K562 (cell line): ENCODE measurements around the gene FAM222A. TPM values are rescaled to one million over a fixed set of nuclear protein-coding genes. Genes with fewer than 3 reads are reported as not detected.

Experiments used
- ATAC-seq: fragments of 200-7000 bp; cut with Tn5 transposase; 3 replicates; pipeline ENCODE4 v1.9.1; 2020; ENCODE audit warnings: moderate library complexity
- BruUV-seq: library from RNA; stranded (reverse); fragments of 400-500 nt; replicated peaks from 2 replicates; lab custom pipeline; 2021; lab: Mats Ljungman, UMichigan
- CTCF ChIA-PET: fragments of 300-600 bp; formaldehyde crosslinking; extraction: SDS; loops from one replicate; lab custom pipeline; 2021; ENCODE audit warnings: low intra/inter-chr PET ratio; lab: Yijun Ruan, JAX
- POLR2A ChIA-PET: fragments of 300-600, 350-650 bp; sonication (Branson Sonifier 250); formaldehyde crosslinking; extraction: SDS; loops from one replicate; lab custom pipeline; 2021; ENCODE audit warnings: antibody characterized with exemption, inconsistent platforms; lab: Yijun Ruan, JAX
- DNase-seq, 4 experiments: peaks; one replicate each; pipeline versions ENCODE4 v3.0.0 to v3.0.0-alpha.2; 2011 to 2018; ENCODE audit warnings: low spot score in 3 of 4, mixed read lengths in 3 of 4; ENCODE audit errors: extremely low read depth in 1 of 4
- FAIRE-seq: peaks from 2 replicates; lab custom pipeline; 2011; peaks lifted over from hg19 to GRCh38; lab: Jason Lieb, UNC
- H2AFZ ChIP-seq: 2 replicates; pipeline ENCODE4 v1.6.0; 2011; ENCODE audit warnings: low read depth, low read length, control low read depth, inconsistent platforms
- H3K27ac ChIP-seq: fragments of 200-600 bp; 3 replicates; pipeline ENCODE4 v1.8.0; 2011; ENCODE audit warnings: low read depth, mild to moderate bottlenecking, control low read depth, inconsistent platforms, low read length, moderate library complexity, mixed read lengths; ENCODE audit errors: extremely low read depth
- H3K27me3 ChIP-seq, 2 experiments: fragments of 300-600 bp in 1 of 2; 2 replicates in 1 of 2; 3 replicates in 1 of 2; pipeline versions ENCODE4 v1.6.0 to v1.8.0; 2011; ENCODE audit warnings: inconsistent platforms in 2 of 2, low read length in 2 of 2, mild to moderate bottlenecking in 1 of 2, mixed read lengths in 1 of 2, moderate library complexity in 1 of 2; ENCODE audit not compliant: control insufficient read depth in 2 of 2, insufficient read depth in 2 of 2
- H3K36me3 ChIP-seq: fragments of 300-600 bp; 3 replicates; pipeline ENCODE4 v1.8.0; 2011; ENCODE audit warnings: mild to moderate bottlenecking, low read length, inconsistent platforms; ENCODE audit not compliant: control insufficient read depth, insufficient read depth
- H3K4me1 ChIP-seq, 2 experiments: fragments of 200-600 bp in 1 of 2; replicated peaks in 1 of 2; 2 replicates in 1 of 2; 3 replicates in 1 of 2; pipeline versions ENCODE4 v1.5.1 to v1.8.0; 2011; ENCODE audit warnings: inconsistent platforms in 2 of 2, low read length in 2 of 2, mild to moderate bottlenecking in 1 of 2, mixed read lengths in 1 of 2, moderate library complexity in 1 of 2; ENCODE audit not compliant: control insufficient read depth in 2 of 2, insufficient read depth in 2 of 2
- H3K4me2 ChIP-seq: 2 replicates; pipeline ENCODE4 v1.6.1; 2011; ENCODE audit warnings: low read length, control low read depth, inconsistent platforms, mixed read lengths; ENCODE audit not compliant: insufficient read depth
- H3K4me3 ChIP-seq: fragments of 200-600 bp; sonication (generic), shearing (Covaris generic); 2 replicates; pipeline ENCODE4 v1.5.1; 2016; ENCODE audit warnings: control low read depth, inconsistent platforms
- H3K79me2 ChIP-seq: fragments of 200-600 bp; 3 replicates; pipeline ENCODE4 v1.8.0; 2011; ENCODE audit warnings: low read length, inconsistent platforms; ENCODE audit not compliant: control insufficient read depth, insufficient read depth
- H3K9ac ChIP-seq, 2 experiments: 2 replicates each; pipeline versions ENCODE4 v1.6.0 to v1.6.1; 2011; ENCODE audit warnings: low read depth in 2 of 2, low read length in 2 of 2, control low read depth in 1 of 2, inconsistent platforms in 1 of 2, mild to moderate bottlenecking in 1 of 2, mixed read lengths in 1 of 2; ENCODE audit not compliant: insufficient read depth in 1 of 2
- H3K9me1 ChIP-seq: one replicate; pipeline ENCODE4 v1.6.0; 2011; ENCODE audit warnings: inconsistent platforms, mild to moderate bottlenecking, low read length, moderate library complexity; ENCODE audit not compliant: control insufficient read depth, insufficient read depth
- H3K9me3 ChIP-seq: replicated peaks from 2 replicates; pipeline ENCODE4 v1.5.1; 2011; ENCODE audit warnings: low read depth, low read length, inconsistent platforms; ENCODE audit not compliant: control insufficient read depth, insufficient read depth
- H4K20me1 ChIP-seq: replicated peaks from 2 replicates; pipeline ENCODE4 v1.6.1; 2011; ENCODE audit warnings: low read length, inconsistent platforms, mixed read lengths; ENCODE audit not compliant: control insufficient read depth, insufficient read depth
- ARID4B ChIP-seq: sonication (generic); formaldehyde crosslinking; IDR thresholded peaks from 2 replicates; pipeline ENCODE4 v1.8.0; 2022; ENCODE audit warnings: mild to moderate bottlenecking, missing genetic modification reagents
- CEBPB ChIP-seq: fragments of 450-650 bp; IDR thresholded peaks from 2 replicates; pipeline ENCODE4 v1.6.1; 2016; ENCODE audit warnings: missing genetic modification characterization, missing compliant biosample characterization
- CTCF ChIP-seq, 3 experiments: IDR thresholded peaks in 2 of 3; conservative IDR thresholded peaks in 1 of 3; 2 replicates each; pipeline ENCODE4 v1.5.1; 2011 to 2012; ENCODE audit warnings: low read length in 3 of 3, mild to moderate bottlenecking in 3 of 3, control low read depth in 2 of 3, improper control_type of control experiment in 1 of 3, inconsistent platforms in 1 of 3, low read depth in 1 of 3, mixed read lengths in 1 of 3, moderate library complexity in 1 of 3; ENCODE audit not compliant: insufficient read depth in 2 of 3
- DEAF1 ChIP-seq: fragments of 450-650 bp; formaldehyde crosslinking; IDR thresholded peaks from 2 replicates; pipeline ENCODE4 v1.4.0; 2020; ENCODE audit warnings: mild to moderate bottlenecking, moderate library complexity
- ELF1 ChIP-seq: fragments of 200-800 bp; sonication (Bioruptor generic); IDR thresholded peaks from 2 replicates; pipeline ENCODE4 v1.6.1; 2016; ENCODE audit warnings: missing genetic modification characterization, missing compliant biosample characterization
- ETV5 ChIP-seq: sonication (generic); formaldehyde crosslinking; IDR thresholded peaks from 2 replicates; pipeline ENCODE4 v1.4.0; 2020; ENCODE audit warnings: low read depth, mild to moderate bottlenecking, missing genetic modification reagents
- FOXJ2 ChIP-seq: fragments of 200-800 bp; sonication (Bioruptor generic); IDR thresholded peaks from 2 replicates; pipeline ENCODE4 v1.6.1; 2016; ENCODE audit warnings: missing genetic modification characterization, missing compliant biosample characterization
- NFE2L1 ChIP-seq: fragments of 450-650 bp; IDR thresholded peaks from 2 replicates; pipeline ENCODE4 v1.6.1; 2016; ENCODE audit warnings: missing genetic modification characterization, low read depth, mild to moderate bottlenecking, missing compliant biosample characterization, moderate library complexity, borderline replicate concordance
- NR1H2 ChIP-seq: sonication (generic); formaldehyde crosslinking; IDR thresholded peaks from 2 replicates; pipeline ENCODE4 v1.4.0; 2020; ENCODE audit warnings: mild to moderate bottlenecking, missing genetic modification reagents
- ZNF121 ChIP-seq: sonication (generic); formaldehyde crosslinking; conservative IDR thresholded peaks from 2 replicates; pipeline ENCODE4 v1.8.0; 2022; ENCODE audit warnings: missing genetic modification reagents
- ZNF184 ChIP-seq: sonication (generic); formaldehyde crosslinking; IDR thresholded peaks from 2 replicates; pipeline ENCODE4 v1.5.0; 2020; ENCODE audit warnings: missing genetic modification reagents
- ZNF24 ChIP-seq: fragments of 450-650 bp; IDR thresholded peaks from 2 replicates; pipeline ENCODE4 v1.6.1; 2016
- ZNF3 ChIP-seq: fragments of 250-450 bp; sonication (Bioruptor Pico); IDR thresholded peaks from 2 replicates; pipeline ENCODE4 v1.5.0; 2021; ENCODE audit warnings: mild to moderate bottlenecking, moderate library complexity
- WGBS: fragments of 100-300 bp; shearing (Covaris generic); methylation state at CpG from one replicate; pipeline ENCODE4 v1.1.6; 2016; ENCODE audit warnings: low coverage, mixed read lengths; ENCODE audit not compliant: insufficient coverage; ENCODE audit errors: missing lambda C conversion rate; 5-methylcytosine and 5-hydroxymethylcytosine counted together
- in situ Hi-C: fragments of 300-500 bp; cut with MboI; formaldehyde crosslinking; loops from 4 replicates; pipeline ENCODE4 v1.15.0; 2018; ENCODE audit warnings: inconsistent platforms, mixed read lengths
- intact Hi-C: fragments of 100-400 bp; cut with micrococcal nuclease; formaldehyde crosslinking; loops from 2 replicates; pipeline ENCODE4 v1.14.2; 2022
- polyA plus RNA-seq, 8 experiments: library from polyadenylated mRNA; depleted of rRNA in 4 of 8; stranded (reverse) in 5 of 8; unstranded in 3 of 8; fragments of >200 nt; fragmentation: Nextera tagmentation in 2 of 8; fragmentation: Illumina TruSeq in 1 of 8; extraction: Ambion mirVana in 2 of 8; extraction: Trizol in 1 of 8; gene quantifications; 2 replicates each; pipeline versions ENCODE4 v1.2.1 to v1.2.3, GENCODE V29; 2011 to 2014; ENCODE audit warnings: inconsistent platforms in 1 of 8, missing spikeins in 1 of 8
- total RNA-seq, 7 experiments: library from RNA; depleted of rRNA in 6 of 7; stranded (reverse); fragments of >200 nt in 6 of 7; fragmentation: Illumina TruSeq in 2 of 7; extraction: Trizol in 2 of 7; gene quantifications; 2 replicates each; pipeline versions ENCODE4 v1.2.1 to v1.2.3, GENCODE V29; 2011 to 2021; ENCODE audit warnings: low replicate concordance in 1 of 7

Gene FAM222A
- total and polyA plus RNA-seq, 9 of the 15 experiments (the other 6 are each of a cell fraction or from before 2014, with no cell fraction given) = 0.03 to 0.36 (median 0.12) TPM; not detected in 1

GRCh38 chr12:109744986-109745942 is 31.6 kb downstream of the FAM222A start:
- 2% methylated on average over 8 of the region's 8 CpGs for WGBS
- Histone ChIP-seq H3K27me3 (peaks cover 8 to 39% of the 10 kb centered on the region in 2 experiments; a peak in 4 of 5 replicates), H3K9me1 (no peaks in the 10 kb centered on the region), H3K27ac (no peak overlapping the region), H3K79me2 (no peaks in the 10 kb centered on the region), H3K4me3 (no peak overlapping the region), H3K4me2 (no peak overlapping the region), H3K36me3 (no peaks in the 10 kb centered on the region), H4K20me1 (peaks cover 13% of the 10 kb centered on the region; the same call in 1 of the 2 replicates), H2AFZ (no peak overlapping the region), H3K4me1 (0 out of 5 replicates have a peak, but pooled peaks cover 0 to 7% of the 10 kb centered on the region in 2 experiments), H3K9ac (no peak overlapping the region), H3K9me3 (no peaks in the 10 kb centered on the region)
- in situ Hi-C loops = no loop called here
- no peak for ATAC-seq
- BruUV-seq = no TSS peak
- POLR2A ChIA-PET = interaction anchor here (0.6 to 1.6 kb wide), 3 partner anchors 18 to 560 kb away, joined by 3 read pairs; no protein-coding TSS in a partner anchor
- no peak for TF ChIP-seq ELF1
- no peak for TF ChIP-seq ZNF3 (CRISPR knock-in tag)
- TF ChIP-seq ZNF121 (CRISPR knock-in tag) = no peak
- no peak for TF ChIP-seq ZNF24
- no peak for TF ChIP-seq CTCF (IDR thresholded peaks at IDR 0.05 in 2 of 3, conservative IDR thresholded peaks at IDR 0.05 in 1 of 3; ENCODE audit: insufficient read depth in 2 of 3, low read depth in 1 of 3, low read length in 3 of 3)
- TF ChIP-seq CEBPB (tag) = no peak
- no peak for TF ChIP-seq ETV5
- no peak for TF ChIP-seq DEAF1
- TF ChIP-seq FOXJ2 = no peak
- TF ChIP-seq ZNF184 (CRISPR knock-in tag) = no peak
- TF ChIP-seq NFE2L1 (tag) = no peak
- no peak for TF ChIP-seq NR1H2
- TF ChIP-seq ARID4B (CRISPR knock-in tag) = no peak
- intact Hi-C loops = no loop called here
- no peak for FAIRE-seq
- CTCF ChIA-PET = interaction anchor here (0.6 kb wide), 1 partner anchor 15 kb away, joined by 3 read pairs; no protein-coding TSS in a partner anchor
- no peak for DNase-seq
